GM21619 (cell line): ENCODE measurements around the gene WDR1.

ENCODE experiments used
- ATAC-seq: cut with Tn5 transposase; IDR thresholded peaks from one replicate; pipeline ENCODE4 v1.9.1; 2021; ENCODE audit not compliant: unreplicated experiment

WDR1 gene

DNA sequence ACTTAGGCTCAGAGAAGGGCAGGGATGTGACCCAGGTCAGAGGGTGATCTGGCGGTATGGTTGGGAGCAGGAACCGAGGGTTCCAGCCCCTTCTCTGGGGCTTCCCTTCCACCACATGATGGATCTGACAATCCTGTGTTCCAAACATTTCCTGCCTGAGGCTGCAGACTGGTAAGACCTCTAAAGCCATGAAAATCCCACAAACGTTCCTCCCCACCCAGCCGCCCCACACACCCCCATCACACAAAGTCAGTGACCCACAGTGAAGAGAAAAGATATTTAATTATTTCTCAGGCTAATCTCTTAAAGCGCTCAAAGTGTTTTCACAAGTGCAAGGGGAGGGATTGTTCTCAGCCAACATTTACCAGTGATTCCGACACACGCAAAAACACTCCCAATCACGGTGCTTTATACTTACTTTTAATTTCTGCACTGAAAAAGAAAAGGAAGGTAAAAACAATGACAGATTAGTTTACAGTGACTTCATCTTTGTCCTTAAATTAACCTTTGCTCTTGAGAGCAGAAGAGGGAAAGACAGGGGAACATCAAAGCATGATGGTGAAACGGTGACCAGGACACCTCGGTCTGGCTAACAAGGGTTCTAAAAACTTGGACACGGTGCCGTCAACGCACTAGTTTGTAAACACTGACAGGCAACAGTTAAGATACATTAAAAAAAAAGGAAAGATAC, 42.4 kb downstream of the WDR1 start:
- no peak for ATAC-seq

DNA sequence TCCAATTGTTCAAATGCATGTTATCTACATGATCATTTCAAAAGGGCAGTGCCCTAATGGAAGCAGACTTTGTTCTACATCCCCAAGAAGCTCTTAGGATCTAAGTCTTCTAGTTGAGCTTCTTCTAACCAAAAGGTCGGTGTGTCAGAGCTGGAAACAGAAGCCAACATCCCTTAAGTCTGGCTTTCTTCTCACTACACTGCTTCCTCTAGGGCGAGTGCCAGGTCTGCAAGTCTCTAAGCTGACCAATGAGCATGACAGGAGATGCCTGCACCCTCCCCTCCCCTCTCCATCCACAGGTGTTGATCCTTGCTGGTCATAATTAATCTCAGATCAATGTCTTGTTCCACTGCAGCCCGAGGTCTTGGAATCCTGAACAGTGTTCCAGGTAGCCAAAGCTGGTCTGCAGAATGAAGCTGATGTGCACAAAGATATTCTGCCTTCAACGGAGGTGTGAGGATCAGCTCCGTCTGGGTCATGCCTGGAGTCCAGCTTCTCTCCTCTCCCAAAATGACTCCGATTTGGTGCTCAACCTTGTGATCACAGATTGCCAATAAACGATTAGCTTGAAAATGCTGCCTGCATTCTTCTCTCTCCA, 44.1 kb downstream of the WDR1 start:
- no peak for ATAC-seq

DNA sequence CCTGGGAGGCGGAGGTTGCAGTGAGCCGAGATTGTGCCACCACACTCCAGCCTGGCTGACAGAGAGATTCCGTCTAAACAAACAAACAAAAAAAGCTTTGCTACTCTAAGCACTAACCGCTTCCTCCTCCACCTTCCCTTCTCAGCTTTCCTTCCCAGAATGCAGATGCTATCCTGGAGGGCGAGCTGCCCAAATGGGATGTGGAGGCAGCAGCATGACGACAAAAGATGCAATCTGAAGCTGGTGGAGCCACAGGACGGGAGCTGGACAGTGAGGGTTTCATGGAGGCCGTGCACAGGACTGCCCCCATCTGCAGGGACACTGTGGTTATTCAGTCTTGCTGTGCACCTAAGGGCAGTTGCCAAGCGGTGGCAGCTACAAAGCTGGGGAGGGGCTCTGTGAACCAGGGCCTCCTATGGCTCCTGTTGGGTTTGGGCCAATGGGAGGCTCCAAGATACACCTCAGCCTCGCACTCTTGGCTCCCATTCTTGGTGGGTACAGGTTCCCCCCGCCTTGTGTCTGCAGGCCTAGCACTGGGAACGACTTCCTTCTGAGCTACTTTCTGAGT, 47.4 kb downstream of the WDR1 start:
- ATAC-seq = no peak

DNA sequence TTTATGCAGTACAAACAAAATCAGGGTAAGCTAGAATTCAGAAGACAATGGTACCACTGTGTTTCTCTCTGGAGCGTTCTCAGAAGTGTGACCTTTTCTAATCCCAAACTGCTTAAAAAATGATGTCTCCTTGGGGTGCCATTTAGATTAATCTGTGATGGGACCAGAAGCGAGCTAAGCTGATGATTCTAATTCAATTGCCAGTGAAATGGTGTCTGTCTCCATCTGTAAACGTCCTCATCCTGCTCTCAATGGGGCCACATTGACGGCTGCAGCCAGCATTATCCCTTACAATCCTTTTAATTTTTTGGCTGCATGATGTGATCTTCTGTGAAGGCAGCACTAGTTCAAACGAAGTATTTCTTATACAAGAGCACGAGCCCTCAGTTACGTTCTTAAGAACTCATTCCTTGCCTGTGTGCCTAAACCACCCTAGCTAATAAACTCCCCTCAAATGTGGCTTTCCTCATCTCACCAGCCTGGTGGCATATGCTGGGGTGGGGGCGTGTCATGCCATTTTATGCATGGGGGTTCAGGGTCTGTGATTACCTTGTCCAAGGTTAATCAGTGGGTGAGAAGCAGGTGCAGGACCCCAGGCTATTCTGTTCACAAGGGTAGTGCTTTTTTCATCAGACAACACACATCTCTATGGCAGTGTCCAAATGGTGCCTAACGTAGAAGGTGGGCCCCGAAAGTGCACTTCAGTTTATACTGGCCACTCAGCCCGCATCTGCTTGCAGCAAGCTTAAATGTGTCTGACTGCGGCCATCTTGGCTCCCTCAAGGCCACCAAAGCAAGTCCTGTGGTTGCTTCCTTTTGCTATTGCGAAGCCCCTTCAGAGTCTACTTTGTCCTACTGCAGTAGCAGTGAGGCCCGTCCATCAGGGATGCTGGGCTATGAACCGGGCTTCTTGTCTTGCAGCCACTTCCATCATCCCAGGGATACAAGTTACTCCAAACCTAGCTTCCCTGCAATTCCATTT, 49.6 kb downstream of the WDR1 start:
- ATAC-seq = no peak

DNA sequence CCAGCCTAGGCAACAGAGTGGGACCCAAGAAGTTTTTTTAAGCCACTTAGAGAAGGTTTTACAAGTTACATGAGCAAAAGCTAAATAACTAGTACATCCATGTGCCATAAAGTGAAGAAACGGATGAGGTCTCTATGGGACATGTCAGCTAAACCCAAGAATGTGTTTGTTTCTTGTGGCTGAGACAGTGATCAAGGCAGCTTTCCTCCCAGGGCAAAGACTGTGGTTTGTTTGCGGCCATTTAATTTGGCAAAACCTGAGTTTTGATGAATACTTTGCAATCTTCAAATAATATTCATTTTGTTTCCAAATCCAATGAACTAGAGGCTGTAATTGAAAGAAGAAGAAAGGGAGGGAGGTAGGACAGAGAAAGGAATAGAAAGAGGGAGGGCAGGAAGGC, 50.4 kb downstream of the WDR1 start:
- ATAC-seq = no peak

DNA sequence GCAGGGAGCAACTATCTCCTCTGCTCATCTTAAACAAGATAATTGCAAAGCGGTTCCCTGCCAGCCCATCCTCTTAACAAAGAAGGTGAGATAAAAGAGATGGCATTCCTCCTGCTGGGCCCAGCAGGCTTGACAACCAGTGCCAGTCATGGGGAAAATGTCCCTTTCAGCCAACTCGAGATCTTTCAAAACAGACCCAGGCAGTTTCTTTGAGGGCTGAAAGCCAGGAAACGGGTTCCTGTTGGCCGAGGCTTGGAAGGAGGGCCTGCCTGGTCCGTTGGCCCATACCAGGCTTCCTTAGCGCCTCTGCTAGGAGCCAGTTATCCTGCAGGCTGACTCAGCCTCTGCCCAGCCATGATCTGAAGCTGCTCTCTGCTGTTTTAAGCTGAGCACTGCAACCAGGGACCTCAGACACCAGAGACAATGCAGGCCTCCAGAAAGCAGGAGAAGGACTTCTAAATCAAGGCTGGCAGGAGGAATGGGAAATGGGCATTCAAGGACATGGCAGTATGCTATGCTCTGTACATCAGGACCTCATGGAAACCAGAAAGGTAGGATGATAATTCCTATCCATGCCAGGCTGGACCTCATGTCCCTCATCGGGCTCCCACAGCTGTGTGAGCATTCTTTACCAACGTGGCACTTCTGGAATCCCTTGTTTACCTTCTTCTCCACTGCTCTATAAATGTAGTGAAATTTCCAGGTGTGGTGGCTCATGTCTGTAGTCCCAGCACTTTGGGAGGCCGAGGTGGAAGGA, 52.9 kb downstream of the WDR1 start:
- ATAC-seq = no peak

DNA sequence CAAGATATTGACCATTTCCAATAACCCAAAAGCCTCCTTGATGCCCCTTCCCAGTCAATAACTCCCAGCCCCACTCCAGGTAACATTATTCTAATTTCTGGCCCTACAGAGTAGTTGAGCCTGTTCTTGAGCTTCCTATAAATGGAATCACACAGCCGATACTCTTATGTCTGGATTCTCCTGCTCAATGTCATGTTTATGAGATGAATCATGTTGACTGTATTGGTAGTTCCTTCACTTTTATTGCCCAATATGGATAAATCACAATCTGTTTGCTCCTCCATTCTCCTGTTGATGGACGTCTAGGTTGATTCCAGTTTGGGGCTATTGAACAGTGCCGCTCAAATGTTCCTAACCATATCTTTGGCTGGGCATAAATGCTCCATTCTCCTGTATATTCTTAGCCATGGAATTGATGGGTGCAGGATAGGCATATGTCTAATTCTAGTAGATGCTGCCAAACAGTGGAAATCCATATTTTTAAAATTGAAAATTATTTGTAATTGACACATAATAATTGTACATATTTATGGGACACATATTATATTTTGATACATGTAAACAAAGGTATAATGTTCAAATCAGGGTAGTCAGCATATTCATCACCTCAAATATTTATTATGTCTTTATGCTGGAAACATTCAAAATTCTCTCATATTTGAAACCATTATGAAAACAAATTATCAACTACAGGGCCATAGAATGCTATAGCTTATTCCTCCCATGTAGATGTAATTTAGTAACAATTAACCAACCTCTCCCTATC, 54.8 kb downstream of the WDR1 start:
- no peak for ATAC-seq

DNA sequence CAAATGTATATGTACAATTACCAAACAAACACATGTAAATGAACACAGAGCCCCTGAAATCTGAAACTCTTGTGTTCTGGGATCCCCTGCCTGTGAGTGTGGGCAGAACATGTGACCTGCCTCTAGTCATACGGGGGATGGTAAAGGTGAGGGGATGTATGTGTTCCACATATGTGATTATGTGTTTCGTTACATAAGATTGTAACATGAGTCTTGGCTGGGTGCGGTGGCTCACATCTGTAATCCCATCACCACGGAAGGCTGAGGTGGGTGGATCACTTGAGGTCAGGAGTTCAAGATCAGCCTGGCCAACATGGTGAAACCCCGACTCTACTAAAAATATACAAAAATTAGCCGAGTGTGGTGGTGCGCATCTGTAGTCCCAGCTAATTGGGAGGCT, 58.2 kb downstream of the WDR1 start:
- ATAC-seq = no peak

DNA sequence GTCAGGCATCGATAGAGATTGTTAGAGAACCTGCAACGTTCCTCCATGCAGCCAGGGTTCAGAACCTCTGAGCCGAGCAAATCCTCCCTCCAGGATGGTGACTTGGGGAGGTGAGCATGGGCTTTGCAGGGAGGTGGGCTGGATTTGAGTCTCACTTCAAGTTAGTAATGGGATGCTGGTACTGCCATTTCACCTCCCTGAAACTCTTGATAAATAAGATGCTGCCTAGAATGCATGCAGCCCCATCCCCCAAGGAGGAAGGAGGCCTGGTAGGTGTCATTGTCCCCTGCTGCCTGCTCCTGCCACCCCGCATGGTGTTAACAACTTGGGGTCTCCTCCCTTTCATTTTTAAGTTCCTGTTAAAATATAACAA, 59.6 kb downstream of the WDR1 start:
- ATAC-seq = no peak

DNA sequence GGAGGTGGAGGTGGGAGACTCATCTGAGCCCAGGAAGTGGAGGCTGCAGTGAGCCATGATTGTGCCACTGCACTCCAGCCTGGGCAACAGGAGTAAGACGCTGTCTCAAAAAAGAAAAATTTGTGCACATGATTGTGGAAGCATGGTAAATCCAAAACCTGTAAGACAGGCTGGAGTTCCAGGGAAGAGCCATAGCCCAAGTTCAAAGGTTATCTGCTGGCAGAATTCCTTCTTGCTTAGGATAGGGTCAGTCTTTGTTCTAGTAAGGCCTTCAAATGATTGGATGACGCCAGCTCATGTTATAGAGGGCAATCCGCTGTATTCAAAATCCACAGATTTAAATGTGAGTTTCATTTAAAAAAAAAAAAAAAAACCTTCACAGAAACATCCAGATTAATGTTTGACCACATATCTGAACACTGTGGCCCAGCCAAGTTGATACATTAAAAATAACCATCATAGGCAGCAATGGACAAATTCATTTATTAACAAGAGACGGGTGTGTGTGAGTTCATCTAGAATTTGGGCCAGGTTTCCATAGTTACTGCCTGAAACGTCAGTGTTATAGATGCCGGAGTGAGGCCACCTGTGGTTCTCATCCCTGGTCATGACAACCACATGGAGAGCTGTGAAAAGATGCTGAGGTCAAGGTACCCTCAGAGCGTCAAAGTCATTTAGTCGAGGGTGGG, 60.1 kb downstream of the WDR1 start:
- no peak for ATAC-seq

DNA sequence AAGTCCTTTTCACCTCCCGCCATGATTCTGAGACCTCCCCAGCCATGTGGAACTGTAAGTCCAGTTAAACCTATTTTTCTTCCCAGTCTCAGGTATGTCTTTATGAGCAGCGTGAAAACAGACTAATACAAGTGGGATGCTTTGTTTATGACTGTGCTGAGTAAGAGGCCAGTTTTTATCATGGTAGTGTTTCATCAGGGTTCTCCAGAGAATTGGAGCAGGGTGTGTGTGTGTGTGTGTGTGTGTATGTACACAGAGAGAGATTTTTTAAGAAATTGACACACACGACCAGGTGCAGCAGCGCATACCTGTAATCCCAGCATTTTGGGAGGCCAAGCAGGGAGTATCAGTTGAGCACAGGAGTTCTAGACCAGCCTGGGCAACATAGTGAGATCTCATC, 60.7 kb downstream of the WDR1 start:
- ATAC-seq = no peak

DNA sequence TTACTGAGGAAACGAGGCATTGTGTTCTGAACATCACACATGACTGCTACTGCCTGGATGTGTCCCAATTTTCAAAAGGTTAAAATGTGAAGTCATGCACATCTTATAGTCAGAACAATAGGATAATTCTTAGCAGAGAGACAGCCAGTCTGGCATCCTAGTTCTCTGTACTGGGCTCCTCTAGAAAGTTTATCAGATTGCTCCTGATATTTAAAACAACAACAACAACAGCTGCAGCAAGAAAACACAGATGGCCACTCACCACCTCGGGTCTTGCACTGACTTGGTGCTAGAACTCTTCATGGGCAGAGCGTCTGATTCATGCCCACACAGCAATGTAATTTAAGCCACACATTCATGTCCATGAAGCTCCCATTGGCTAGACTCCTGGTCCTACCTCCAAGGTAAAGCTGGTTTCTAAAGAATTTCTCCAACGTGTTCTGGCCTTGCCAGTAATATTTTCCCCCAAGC, 62.0 kb downstream of the WDR1 start:
- no peak for ATAC-seq

DNA sequence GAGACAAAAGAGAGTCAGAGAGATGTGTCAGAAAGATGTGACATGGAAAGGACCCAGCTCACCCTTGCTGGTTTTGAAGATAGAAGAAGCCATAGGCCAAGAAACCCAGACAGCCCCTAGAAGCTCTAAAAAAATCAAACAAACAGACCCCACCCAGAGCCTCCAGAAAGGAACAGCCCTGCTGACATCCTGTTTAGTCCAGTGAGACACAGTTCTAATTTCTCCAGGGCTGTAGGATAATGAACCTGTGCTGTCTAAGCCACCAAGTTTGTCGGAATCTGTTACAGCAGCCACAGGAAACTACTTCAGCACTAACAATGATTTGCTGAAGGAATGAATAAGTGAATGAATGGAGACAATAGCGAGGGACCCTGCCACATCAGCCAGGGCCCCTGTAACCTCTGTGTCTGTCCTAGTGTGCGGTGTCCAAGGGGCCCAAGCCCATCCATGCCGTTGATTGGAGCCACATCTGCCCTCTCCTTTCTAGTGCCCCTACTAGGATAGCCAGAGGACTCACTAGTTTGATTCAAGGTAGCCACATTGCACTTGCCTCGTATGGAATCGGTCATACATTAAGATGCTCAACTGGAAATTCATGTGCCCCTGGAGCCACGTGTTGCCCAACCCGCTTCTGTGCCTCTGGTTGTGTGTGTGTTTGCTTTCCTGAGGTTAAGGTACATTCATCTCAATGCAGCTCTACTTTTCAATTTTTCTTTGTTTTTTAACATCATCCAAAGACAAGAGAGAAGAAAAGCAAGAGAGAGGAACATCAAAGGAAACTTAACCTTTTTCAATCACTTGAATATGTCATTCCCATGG, 62.8 kb downstream of the WDR1 start:
- ATAC-seq = no peak

DNA sequence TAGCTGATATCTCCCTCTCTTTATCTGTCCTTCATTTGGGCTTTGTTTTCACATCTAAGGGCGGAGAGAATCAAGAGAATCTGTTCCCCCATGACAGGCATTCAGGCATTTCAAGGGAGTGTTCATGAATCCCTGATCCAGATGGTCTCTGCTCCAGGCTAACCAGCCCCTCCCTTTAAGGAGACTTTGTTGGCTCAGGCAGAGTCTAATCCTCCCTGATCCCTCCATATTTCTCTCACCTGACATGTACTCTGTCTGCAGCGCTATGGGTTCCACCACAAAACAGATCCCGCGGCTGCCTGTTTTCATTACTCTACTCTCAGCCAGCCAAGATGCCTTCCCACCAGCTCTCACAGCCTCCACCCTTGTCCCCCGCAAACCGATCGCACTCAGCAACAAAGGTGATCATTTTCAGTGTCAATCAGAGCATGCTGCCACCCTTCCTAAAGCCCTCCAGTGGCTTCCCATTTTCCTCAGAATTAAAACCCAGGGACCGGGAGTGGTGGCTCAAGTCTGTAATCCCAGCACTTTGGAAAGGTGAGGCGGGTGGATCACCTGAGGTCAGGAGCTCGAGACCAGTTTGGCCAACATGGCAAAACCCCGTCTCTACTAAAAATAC, 65.0 kb downstream of the WDR1 start:
- no peak for ATAC-seq

DNA sequence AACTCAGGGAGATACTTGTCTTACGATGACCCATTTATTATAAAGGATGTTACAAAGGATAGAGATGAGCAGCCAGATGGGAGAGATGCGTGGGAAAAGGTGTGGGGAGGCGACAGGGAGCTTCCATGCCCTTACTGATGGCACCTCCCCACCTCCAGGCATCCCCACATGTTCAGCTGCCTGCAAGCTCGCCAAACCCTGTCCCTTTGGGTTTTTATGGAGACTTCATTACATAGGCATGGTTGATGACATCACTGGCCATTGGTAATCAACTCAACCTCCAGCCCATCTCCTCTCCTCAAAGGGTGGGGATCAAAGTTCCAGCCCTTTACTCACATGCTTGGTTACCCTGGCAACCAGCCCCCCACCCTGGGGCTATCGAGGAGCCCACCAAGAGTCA, 65.9 kb downstream of the WDR1 start:
- no peak for ATAC-seq

DNA sequence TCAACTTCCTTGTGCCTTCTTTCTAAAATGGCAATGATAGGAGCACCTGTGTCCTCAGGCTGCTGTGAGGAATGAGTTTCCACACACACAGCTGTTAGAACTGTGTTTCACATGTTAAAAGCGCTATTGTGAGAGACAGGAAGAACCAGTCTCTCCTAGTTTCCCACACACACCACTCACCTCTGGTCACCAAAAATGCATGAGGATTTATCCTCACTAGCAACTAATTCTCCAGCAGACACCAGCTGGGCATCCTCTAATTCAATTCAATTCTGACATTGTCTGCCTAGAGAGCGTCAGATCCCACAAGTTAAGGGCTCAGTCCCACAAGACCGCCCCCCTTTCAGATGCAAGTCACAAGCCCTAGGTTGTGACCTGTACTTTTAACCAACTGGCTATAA, 66.3 kb downstream of the WDR1 start:
- no peak for ATAC-seq

DNA sequence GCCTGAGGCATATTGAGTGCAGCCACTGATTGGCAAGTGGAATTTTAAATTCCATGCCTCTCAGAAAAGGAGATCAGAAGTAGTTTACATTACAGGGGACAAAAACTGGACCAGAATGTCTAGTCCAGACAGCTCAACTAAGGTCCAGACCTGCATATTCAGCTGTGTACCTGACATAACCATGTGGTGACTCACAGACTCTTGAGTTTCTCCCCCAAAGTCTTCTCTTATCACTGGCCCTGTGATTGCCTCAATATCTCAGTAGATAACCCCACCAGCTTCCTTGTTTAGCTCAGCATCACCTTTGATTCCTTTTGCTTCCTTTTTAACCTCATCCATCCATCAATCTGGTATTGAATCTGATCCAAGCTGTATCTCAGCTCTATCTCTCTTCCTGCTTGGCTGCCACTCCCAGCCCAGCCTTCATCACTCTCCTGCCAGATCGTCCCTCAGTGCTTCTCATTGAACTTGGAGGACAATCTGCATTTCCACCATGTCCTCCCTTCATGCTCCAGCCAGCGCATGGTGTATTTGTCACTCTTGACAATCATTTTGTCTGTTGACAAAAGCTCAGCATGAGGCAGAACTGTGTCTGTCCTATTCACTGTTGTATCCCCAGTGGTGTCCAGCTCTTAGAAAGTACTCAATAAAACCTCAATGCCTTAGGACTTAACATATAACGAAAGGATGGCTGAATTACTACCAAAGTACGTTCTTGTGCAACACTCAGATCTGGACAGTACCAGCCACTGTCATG, 67.5 kb downstream of the WDR1 start:
- no peak for ATAC-seq
